NCI-H1436 treated with DMSO at 0.1 percent for 48 hours (cell line): ENCODE measurements around the gene NFATC2.

Source experiments
- DNase-seq: peaks from one replicate; lab custom pipeline; 2025; lab: John Stamatoyannopoulos, UW

Gene NFATC2

GRCh38 chr20:51513545-51513944 lies 29.0 kb downstream of the NFATC2 start:
- no peak for DNase-seq

- DNase-seq, result no peak
These were observed 29.9 kb downstream of the NFATC2 start for GRCh38 chr20:51512645-51513044.

GRCh38 chr20:51511861-51512619 lies 30.5 kb downstream of the NFATC2 start:
- DNase-seq, result no peak

GRCh38 chr20:51510936-51511605 lies 31.4 kb downstream of the NFATC2 start:
- no peak for DNase-seq

GRCh38 chr20:51510169-51510568 lies 32.4 kb downstream of the NFATC2 start:
- no peak for DNase-seq

GRCh38 chr20:51509208-51509607 lies 33.3 kb downstream of the NFATC2 start:
- no peak for DNase-seq

- DNase-seq, result no peak
These were observed 33.7 kb downstream of the NFATC2 start for GRCh38 chr20:51508780-51509179.

- DNase-seq, result no peak
These were observed 34.4 kb downstream of the NFATC2 start for GRCh38 chr20:51508158-51508557.

GRCh38 chr20:51507216-51508036 lies 35.1 kb downstream of the NFATC2 start:
- no peak for DNase-seq

- DNase-seq, result no peak
These were observed 35.8 kb downstream of the NFATC2 start for GRCh38 chr20:51506527-51507215.

- no peak for DNase-seq
These were observed 37.0 kb downstream of the NFATC2 start for GRCh38 chr20:51505566-51505965.

- DNase-seq, result no peak
These were observed 39.1 kb downstream of the NFATC2 start for GRCh38 chr20:51503376-51503775.

- DNase-seq, result no peak
These were observed 41.6 kb downstream of the NFATC2 start for GRCh38 chr20:51500936-51501335.

GRCh38 chr20:51500311-51500710 lies 42.2 kb downstream of the NFATC2 start:
- peak; percentile 0 for DNase-seq

- DNase-seq, result no peak
These were observed 43.6 kb downstream of the NFATC2 start for GRCh38 chr20:51498765-51499540.

- no peak for DNase-seq
These were observed 44.7 kb downstream of the NFATC2 start for GRCh38 chr20:51497542-51498467.

GRCh38 chr20:51496964-51497363 lies 45.6 kb downstream of the NFATC2 start:
- no peak for DNase-seq

- no peak for DNase-seq
These were observed 46.5 kb downstream of the NFATC2 start for GRCh38 chr20:51495921-51496545.

GRCh38 chr20:51495291-51495690 lies 47.2 kb downstream of the NFATC2 start:
- DNase-seq, result no peak
